B cell (primary cell): Measurements from ENCODE around the gene MYBPC3. TPM values are rescaled to one million over a fixed set of nuclear protein-coding genes. Genes with fewer than 3 reads are reported as not detected.

Experiments
- ATAC-seq: fragments of 200-7000 bp; cut with Tn5 transposase; one replicate; pipeline ENCODE4 v1.10.0; 2021; ENCODE audit warnings: low read depth, mild to moderate bottlenecking, moderate number of reproducible peaks, moderate library complexity
- CTCF ChIA-PET: fragments of 350-600 bp; sonication (Branson Sonifier 250); formaldehyde crosslinking; loops from one replicate; lab custom pipeline; 2021; ENCODE audit warnings: antibody characterized with exemption, inconsistent platforms; lab: Charles Lee
- POLR2A ChIA-PET: fragments of 350-600 bp; sonication (Branson Sonifier 250); formaldehyde crosslinking; loops from one replicate; lab custom pipeline; 2021; ENCODE audit warnings: antibody characterized with exemption; lab: Charles Lee
- DNase-seq: peaks from one replicate; pipeline ENCODE4 v3.0.0; 2013
- H2AFZ ChIP-seq: 2 replicates; pipeline ENCODE4 v1.6.1; 2012; ENCODE audit warnings: mild to moderate bottlenecking, low read depth, low read length; ENCODE audit not compliant: insufficient read depth, poor library complexity, severe bottlenecking
- H3K27ac ChIP-seq, 2 donors: 1 replicate in 1 of 2; 2 replicates in 1 of 2; pipeline ENCODE4 v1.5.1; 2012 to 2013; ENCODE audit warnings: low read length in 2 of 2, mild to moderate bottlenecking in 2 of 2, moderate library complexity in 1 of 2
- H3K27me3 ChIP-seq, 4 experiments: fragments of 200-600 bp in 1 of 4; sonication (generic) in 1 of 4; replicated peaks in 1 of 4; 1 replicate in 2 of 4; 2 replicates in 2 of 4; pipeline versions ENCODE4 v1.6.1 to v1.7.0; 2013 to 2016; ENCODE audit warnings: low read length in 3 of 4, mild to moderate bottlenecking in 2 of 4, mixed read lengths in 1 of 4, moderate library complexity in 1 of 4; ENCODE audit not compliant: insufficient read depth in 4 of 4, control insufficient read depth in 3 of 4; ENCODE audit errors: control extremely low read depth in 1 of 4
- H3K36me3 ChIP-seq, 2 experiments: replicated peaks in 1 of 2; 1 replicate in 1 of 2; 2 replicates in 1 of 2; pipeline versions ENCODE4 v1.6.1 to v1.7.1; 2013; ENCODE audit warnings: low read length in 1 of 2; ENCODE audit not compliant: insufficient read depth in 2 of 2, control insufficient read depth in 1 of 2; ENCODE audit errors: control extremely low read depth in 1 of 2, extremely low read depth in 1 of 2
- H3K4me1 ChIP-seq, 2 donors: fragments of 200-600 bp in 1 of 2; sonication (generic) in 1 of 2; 1 replicate in 1 of 2; 2 replicates in 1 of 2; pipeline versions ENCODE4 v1.5.1 to v1.6.1; 2013 to 2017; ENCODE audit warnings: low read length in 2 of 2; ENCODE audit not compliant: control insufficient read depth in 2 of 2, insufficient read depth in 2 of 2
- H3K4me2 ChIP-seq: replicated peaks from 2 replicates; pipeline ENCODE3; 2012; ENCODE audit warnings: mild to moderate bottlenecking, low read depth, low read length; ENCODE audit not compliant: poor library complexity, severe bottlenecking
- H3K4me3 ChIP-seq, 5 experiments: fragments of 200-600 bp in 1 of 5; sonication (generic) in 1 of 5; 1 replicate in 3 of 5; 2 replicates in 2 of 5; pipeline versions ENCODE4 v1.5.1 to v1.7.0; 2011 to 2016; ENCODE audit warnings: low read length in 4 of 5, mild to moderate bottlenecking in 4 of 5, low read depth in 2 of 5, control low read depth in 1 of 5, moderate library complexity in 1 of 5; ENCODE audit not compliant: insufficient read depth in 1 of 5; ENCODE audit errors: control extremely low read depth in 1 of 5, extremely low read depth in 1 of 5
- H3K79me2 ChIP-seq: fragments of 200-600 bp; sonication (generic); one replicate; pipeline ENCODE4 v1.6.0; 2016; ENCODE audit warnings: low read length; ENCODE audit not compliant: control insufficient read depth, insufficient read depth
- H3K9ac ChIP-seq: fragments of 200-600 bp; sonication (generic); 2 replicates; pipeline ENCODE4 v1.6.1; 2017; ENCODE audit warnings: mild to moderate bottlenecking, low read length, moderate library complexity
- H3K9me3 ChIP-seq, 3 donors: one replicate each; pipeline versions ENCODE4 v1.6.1 to v1.7.1; 2013; ENCODE audit warnings: low read length in 2 of 3; ENCODE audit not compliant: control insufficient read depth in 2 of 3, insufficient read depth in 1 of 3; ENCODE audit errors: control extremely low read depth in 1 of 3
- H4K20me1 ChIP-seq: 2 replicates; pipeline ENCODE4 v1.6.0; 2012; ENCODE audit warnings: mild to moderate bottlenecking, low read length; ENCODE audit not compliant: insufficient read depth, control insufficient read depth, poor library complexity, severe bottlenecking
- H3K27ac Mint-ChIP-seq: one replicate; pipeline ENCODE4 v1.8.0; 2021; ENCODE audit warnings: mixed read lengths
- H3K27me3 Mint-ChIP-seq: one replicate; pipeline ENCODE4 v1.8.0; 2021; ENCODE audit warnings: mixed read lengths
- H3K4me1 Mint-ChIP-seq: one replicate; pipeline ENCODE4 v1.8.0; 2021; ENCODE audit warnings: mixed read lengths
- H3K4me3 Mint-ChIP-seq: one replicate; pipeline ENCODE4 v1.8.0; 2021; ENCODE audit warnings: mixed read lengths
- H3K9me3 Mint-ChIP-seq: one replicate; pipeline ENCODE4 v1.8.0; 2022; ENCODE audit warnings: mixed read lengths; ENCODE audit not compliant: insufficient read depth
- CTCF ChIP-seq: fragments of 200-600 bp; IDR thresholded peaks from one replicate; pipeline ENCODE4 v1.8.0; 2022; ENCODE audit warnings: antibody characterized with exemption, mild to moderate bottlenecking
- EZH2 ChIP-seq: IDR thresholded peaks from 2 replicates; pipeline ENCODE4 v1.6.1; 2012; ENCODE audit warnings: borderline replicate concordance, low read depth, mild to moderate bottlenecking, moderate library complexity, low read length; ENCODE audit not compliant: insufficient read depth, poor library complexity, severe bottlenecking
- WGBS: methylation state at CpG from one replicate; pipeline ENCODE4 v1.1.5; 2013; ENCODE audit warnings: missing lambda C conversion rate; ENCODE audit not compliant: insufficient coverage; 5-methylcytosine and 5-hydroxymethylcytosine counted together
- intact Hi-C: fragments of 100-400 bp; cut with micrococcal nuclease; formaldehyde crosslinking; loops from one replicate; pipeline ENCODE4 v1.10.0; 2022
- polyA plus RNA-seq: library from polyadenylated mRNA; depleted of rRNA; stranded (reverse); fragments of >200 nt; gene quantifications from 2 replicates; pipeline ENCODE4 v1.2.3, GENCODE V29; 2012
- total RNA-seq, 2 donors: library from RNA; stranded (reverse); fragments of 120-200 nt in 1 of 2; gene quantifications; 1 replicate in 1 of 2; 2 replicates in 1 of 2; pipeline versions ENCODE4 v1.2.3 to v1.2.4, GENCODE V29; 2013 to 2022

The MYBPC3 gene
- total and polyA plus RNA-seq, 2 donors (not counting 1 experiment from before 2014, with no cell fraction given) = 0.67 to 1.4 TPM

- Mint-ChIP-seq H3K9me3 (no peaks in the 10 kb centered on the region), H3K4me1 (peaks cover 12% of the 10 kb centered on the region), H3K4me3 (no peak overlapping the region), H3K27ac (peak overlapping the region; percentile 2), H3K27me3 (no peaks in the 10 kb centered on the region)
- no peaks in the 10 kb centered on the region for H3K9me3 ChIP-seq
- POLR2A ChIA-PET = interaction anchor here (0.7 kb wide), 1 partner anchor 222 kb away, joined by 3 read pairs; no protein-coding TSS in a partner anchor
- peaks cover 2 to 71% of the 10 kb centered on the region in 2 experiments for H3K36me3 ChIP-seq
- CTCF ChIA-PET = no interaction called here
- no peak overlapping the region for H2AFZ ChIP-seq
- peaks cover 5 to 14% of the 10 kb centered on the region in 2 donors for H3K4me1 ChIP-seq
- H3K4me3 ChIP-seq = no peak overlapping the region
- no peak overlapping the region for H3K4me2 ChIP-seq
- H3K27me3 ChIP-seq = no peaks in the 10 kb centered on the region
- no peak overlapping the region for H3K27ac ChIP-seq
- TF ChIP-seq EZH2 = no peak
- no peak for TF ChIP-seq CTCF
- no peak for DNase-seq
- H4K20me1 ChIP-seq = no peaks in the 10 kb centered on the region
- ATAC-seq = no peak
- intact Hi-C loops = no loop called here
- 100% methylated on average over 1 of the region's 5 CpGs for WGBS
- H3K79me2 ChIP-seq = peaks cover 5% of the 10 kb centered on the region
- no peak overlapping the region for H3K9ac ChIP-seq
These were observed 37.5 kb downstream of the MYBPC3 start for GRCh38 chr11:47314992-47315391.

- H3K4me3 ChIP-seq = no peak overlapping the region
- H3K4me1 ChIP-seq = no peaks in the 10 kb centered on the region
- no peaks in the 10 kb centered on the region for H3K27me3 ChIP-seq
- H3K79me2 ChIP-seq = peaks cover 37% of the 10 kb centered on the region
- intact Hi-C loops = no loop called here
- DNase-seq (no peak), ATAC-seq (no peak)
- Mint-ChIP-seq H3K4me3 (no peak overlapping the region), H3K27ac (no peak overlapping the region), H3K27me3 (no peaks in the 10 kb centered on the region), H3K9me3 (no peaks in the 10 kb centered on the region), H3K4me1 (no peaks in the 10 kb centered on the region)
- peaks cover 0 to 9% (median 0%) of the 10 kb centered on the region in 3 donors for H3K9me3 ChIP-seq
- H2AFZ ChIP-seq = no peak overlapping the region
- POLR2A ChIA-PET = no interaction called here
- H3K4me2 ChIP-seq = no peak overlapping the region
- H4K20me1 ChIP-seq = peaks cover 17% of the 10 kb centered on the region
- CTCF ChIA-PET = no interaction called here
- 100% methylated on average over 3 of the region's 6 CpGs for WGBS
- H3K27ac ChIP-seq = no peak overlapping the region
- H3K36me3 ChIP-seq = peaks cover 5 to 89% of the 10 kb centered on the region in 2 experiments
- TF ChIP-seq CTCF = no peak
- TF ChIP-seq EZH2 = no peak
- no peak overlapping the region for H3K9ac ChIP-seq
These were observed 44.3 kb downstream of the MYBPC3 start for GRCh38 chr11:47308050-47308823.
